HG03558 (cell line): ENCODE measurements around the gene NR1H2.
"Not testable (repeated sequence)": the region's sequence is repeated elsewhere in the genome, so short reads cannot be mapped to it uniquely, and the experiment has no call there.

Source experiments
- ATAC-seq: cut with Tn5 transposase; IDR thresholded peaks from one replicate; pipeline ENCODE4 v1.9.1; 2021; ENCODE audit warnings: moderate number of reproducible peaks; ENCODE audit not compliant: unreplicated experiment; ENCODE audit errors: extremely low read depth

Gene NR1H2

DNA sequence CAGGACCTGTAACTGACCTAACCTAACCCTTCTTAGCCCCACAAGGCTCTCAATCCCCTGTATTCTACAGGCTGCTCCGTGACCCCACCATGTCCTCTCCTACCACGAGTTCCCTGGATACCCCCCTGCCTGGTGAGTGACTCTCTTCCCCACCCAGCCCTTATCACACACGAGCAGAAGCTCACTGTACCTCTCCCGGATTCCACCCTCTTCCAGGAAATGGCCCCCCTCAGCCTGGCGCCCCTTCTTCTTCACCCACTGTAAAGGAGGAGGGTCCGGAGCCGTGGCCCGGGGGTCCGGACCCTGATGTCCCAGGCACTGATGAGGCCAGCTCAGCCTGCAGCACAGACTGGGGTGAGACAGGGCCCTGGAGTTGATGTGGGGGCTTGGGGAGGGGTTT, 1.3 kb downstream of the NR1H2 start:
- no peak for ATAC-seq

DNA sequence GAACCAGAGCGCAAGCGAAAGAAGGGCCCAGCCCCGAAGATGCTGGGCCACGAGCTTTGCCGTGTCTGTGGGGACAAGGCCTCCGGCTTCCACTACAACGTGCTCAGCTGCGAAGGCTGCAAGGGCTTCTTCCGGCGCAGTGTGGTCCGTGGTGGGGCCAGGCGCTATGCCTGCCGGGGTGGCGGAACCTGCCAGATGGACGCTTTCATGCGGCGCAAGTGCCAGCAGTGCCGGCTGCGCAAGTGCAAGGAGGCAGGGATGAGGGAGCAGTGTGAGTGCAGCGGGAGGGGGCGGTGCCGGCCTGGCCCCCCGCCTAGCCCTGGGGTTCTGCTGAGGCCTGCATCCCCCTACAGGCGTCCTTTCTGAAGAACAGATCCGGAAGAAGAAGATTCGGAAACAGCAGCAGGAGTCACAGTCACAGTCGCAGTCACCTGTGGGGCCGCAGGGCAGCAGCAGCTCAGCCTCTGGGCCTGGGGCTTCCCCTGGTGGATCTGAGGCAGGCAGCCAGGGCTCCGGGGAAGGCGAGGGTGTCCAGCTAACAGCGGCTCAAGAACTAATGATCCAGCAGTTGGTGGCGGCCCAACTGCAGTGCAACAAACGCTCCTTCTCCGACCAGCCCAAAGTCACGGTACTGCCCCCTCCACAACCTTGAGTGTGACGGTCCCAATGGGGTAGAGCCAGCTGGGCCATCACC, 2.1 kb downstream of the NR1H2 start:
- no peak for ATAC-seq

DNA sequence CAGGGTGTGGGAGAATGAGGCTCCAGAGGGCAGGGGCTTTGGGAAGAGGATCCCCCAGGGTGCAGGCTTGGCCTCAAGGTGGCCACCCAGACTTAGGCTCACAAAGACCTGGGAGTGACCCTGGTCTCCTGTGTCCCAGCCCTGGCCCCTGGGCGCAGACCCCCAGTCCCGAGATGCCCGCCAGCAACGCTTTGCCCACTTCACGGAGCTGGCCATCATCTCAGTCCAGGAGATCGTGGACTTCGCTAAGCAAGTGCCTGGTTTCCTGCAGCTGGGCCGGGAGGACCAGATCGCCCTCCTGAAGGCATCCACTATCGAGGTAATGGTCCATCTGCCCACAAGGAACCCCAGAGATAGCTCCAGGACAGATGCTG, 2.6 kb downstream of the NR1H2 start:
- ATAC-seq, result no peak

DNA sequence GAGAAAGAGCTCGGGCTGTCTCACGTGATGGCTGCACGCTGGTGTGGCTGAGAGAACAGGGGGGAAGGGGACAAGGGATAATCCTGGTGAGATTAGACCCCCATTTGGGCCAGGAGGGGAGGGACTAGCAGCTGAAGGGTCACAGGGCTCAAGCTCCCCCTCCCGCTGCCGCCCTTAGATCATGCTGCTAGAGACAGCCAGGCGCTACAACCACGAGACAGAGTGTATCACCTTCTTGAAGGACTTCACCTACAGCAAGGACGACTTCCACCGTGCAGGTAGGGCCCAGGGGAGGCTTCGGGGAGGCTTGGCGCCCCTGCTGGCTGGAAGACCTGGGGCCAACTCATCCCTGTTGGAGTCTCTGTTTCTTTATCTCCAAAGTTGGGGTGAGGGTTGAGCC, 3.3 kb downstream of the NR1H2 start:
- ATAC-seq, result no peak

DNA sequence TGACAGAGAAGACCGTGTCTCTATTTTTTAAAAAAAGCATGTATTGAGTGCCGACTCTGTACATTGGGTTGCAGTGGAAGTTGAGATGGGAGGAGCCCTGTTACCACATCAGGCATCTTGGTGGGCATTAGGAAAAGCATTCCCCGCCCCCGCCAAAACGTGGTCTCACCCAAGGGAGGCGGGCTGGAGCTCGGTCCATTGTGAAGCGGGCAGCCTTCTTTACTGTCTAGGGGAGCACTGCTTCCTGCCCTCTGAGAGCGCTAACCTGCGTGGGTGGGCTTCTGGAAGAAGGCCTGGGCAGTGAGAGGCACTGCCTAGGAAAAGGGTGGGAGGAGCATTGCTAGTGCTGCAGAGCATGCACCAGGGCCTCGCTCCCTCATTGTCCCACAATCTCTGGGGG, 3.9 kb downstream of the NR1H2 start:
- ATAC-seq, result no peak

DNA sequence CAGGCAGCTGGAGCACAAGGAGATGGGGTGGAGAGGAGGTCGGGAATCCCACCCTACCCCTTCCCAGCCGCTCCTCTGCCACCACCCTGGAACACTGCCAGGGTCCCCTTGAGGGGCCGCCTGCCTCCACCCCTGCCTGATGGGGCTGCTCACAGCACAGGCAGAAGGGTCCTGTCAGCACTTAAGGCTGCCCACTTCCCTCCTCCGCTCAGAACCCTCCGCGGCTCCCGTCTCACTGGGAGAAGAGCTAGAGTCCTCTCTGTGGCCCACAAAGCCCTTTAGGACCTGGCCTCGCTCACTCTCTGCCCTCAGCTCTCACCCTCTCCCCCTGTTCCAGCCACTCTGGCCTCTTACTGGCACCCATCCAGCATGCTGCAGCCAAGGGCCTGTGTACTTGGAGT, 4.5 kb downstream of the NR1H2 start:
- no peak for ATAC-seq

DNA sequence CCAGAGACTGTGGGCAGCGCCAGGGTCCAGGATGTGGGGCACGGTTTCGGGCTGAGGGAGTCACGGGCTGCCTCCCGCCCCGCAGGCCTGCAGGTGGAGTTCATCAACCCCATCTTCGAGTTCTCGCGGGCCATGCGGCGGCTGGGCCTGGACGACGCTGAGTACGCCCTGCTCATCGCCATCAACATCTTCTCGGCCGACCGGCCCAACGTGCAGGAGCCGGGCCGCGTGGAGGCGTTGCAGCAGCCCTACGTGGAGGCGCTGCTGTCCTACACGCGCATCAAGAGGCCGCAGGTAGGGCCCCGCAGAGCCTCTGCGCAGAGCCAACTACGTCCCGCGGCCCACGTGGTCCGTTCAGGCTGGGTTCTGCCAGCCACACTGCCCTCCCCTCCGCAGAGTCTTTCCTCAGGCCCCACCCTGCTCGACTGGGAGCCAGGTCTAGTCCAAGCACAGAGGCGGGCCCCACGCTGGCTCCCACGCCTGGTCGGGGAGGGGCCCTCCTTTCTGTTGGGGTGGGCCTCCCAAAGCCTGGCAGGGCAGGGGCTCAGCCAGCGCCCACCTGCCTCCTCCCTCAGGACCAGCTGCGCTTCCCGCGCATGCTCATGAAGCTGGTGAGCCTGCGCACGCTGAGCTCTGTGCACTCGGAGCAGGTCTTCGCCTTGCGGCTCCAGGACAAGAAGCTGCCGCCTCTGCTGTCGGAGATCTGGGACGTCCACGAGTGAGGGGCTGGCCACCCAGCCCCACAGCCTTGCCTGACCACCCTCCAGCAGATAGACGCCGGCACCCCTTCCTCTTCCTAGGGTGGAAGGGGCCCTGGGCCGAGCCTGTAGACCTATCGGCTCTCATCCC, 5.8 kb downstream of the NR1H2 start:
- no peak for ATAC-seq

DNA sequence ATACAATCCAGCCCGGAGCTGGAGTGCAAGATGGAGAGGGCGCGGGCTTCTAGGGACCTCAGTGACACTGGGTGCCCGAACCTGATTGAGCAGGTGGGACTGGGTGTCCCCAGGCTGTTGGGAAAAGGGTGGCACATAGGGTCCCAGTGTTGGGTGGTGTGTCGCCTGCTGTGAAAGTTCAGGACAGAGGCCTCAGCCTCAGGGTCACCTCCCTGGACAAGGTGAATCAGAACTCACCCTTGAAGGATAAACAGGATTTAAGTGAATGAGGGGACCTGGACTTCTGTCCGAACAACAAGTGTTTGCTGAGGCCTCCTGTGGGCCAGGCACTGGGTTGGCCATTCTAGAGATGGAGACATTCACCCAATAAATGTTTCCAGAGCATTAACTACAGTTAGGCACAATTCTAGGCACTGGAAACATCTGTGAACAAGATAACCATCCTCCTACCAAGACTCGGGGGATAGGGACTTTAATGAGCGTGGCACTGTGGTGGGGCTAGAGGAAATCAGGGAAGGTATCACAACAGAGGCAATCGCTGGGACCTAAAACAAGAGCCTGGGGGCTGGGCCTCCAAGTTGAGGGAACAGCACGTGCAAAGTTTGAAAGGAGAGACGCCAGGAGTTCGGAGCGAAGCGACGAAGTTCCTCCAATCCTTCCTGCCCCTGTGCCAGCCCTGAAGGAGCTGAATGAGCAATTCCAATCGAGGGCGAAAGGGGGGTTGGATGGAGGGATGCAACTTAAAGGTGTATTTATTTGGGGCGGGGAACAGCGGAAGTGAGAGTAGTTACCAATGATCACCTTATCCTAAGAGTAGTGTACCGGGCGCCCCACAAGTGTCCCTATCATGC, 7.0 kb downstream of the NR1H2 start:
- ATAC-seq, result no peak

DNA sequence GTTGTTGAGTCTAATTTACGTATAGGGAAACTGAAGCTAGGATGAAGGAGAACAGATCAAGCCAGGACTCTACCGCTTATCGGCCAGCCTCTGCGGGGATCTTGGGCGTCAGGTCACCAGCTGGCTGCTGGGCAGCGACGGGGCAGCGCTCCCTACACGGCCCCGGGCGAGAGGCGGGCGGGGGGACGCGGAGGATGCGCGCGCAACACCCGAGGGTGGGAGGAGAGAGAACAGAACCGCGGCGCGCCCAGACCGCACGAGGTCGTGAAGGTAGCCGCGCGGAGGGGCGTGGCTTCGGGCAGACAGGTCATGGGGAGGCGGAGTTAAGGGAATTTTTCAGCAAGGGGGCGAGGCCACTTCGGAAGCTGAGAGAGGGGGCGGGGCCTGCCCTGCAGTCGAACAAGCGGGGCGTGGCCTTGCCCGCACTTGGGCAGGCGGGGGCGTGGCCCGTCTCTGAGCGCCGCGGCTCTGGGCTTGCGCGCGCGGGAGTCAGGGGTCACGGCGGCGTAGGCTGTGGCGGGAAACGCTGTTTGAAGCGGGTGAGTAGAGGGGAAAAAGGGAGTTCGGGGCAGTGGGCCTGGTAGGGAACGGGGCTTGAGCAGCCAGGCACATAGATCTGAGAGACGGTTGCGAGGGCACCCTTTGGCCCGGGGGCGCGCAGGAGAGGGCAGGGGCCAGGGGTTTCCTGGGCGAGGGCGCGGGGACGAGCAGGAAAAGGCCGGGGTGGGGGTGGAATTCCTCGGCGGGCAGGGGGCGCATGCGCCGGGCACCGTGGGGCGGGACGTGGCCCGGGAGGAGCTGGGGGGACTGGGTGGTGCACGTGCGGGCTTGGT, 7.8 kb downstream of the NR1H2 start, which contains the start of gene POLD1:
Gene POLD1 (plus strand): TSS at position 496 of the 833 bp plus-strand sequence. CDS start 14,505 bp downstream, outside the sequence.
- ATAC-seq, result peak; percentile 65

DNA sequence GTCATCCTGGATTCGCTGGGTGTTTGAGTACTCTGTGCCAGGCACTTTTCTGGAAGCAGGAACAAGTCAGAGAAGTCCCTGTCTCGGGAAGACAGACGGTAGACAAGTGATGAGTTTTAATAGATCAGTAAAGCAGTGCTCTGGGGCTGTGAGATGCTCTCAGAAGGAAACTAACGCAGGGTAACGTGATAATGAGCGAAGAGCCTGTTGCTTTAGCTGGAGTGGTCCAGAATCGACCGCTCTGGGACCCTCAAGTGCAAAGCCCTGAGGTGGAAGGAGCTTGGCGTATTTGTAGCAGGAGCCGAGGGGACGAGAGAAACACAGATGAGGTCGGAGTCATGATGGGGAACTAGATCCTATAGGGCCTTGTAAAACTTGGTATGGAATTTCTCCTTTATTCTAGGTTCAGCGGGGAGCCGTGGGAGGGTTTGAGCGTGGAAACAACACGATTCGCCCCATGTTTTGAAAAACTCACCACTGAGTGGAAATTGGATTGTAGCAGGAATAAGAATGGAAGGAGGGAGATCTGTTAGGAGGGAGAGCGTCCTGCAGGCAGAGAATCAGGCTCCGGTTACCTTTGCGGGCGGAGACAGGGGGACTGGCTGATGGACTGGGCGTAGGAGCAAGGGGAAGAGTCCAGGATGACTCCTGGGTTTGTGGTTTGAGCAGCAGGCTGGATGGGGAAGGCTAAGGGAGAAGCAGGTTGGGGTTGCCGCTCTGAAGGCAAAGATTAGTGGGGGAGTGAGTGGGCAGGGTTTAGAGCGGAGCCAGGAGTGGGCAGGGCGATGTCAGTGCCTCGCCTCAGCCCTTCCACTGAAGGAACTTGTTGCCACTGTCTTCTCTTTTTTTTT, 8.7 kb downstream of the NR1H2 start:
- no peak for ATAC-seq

DNA sequence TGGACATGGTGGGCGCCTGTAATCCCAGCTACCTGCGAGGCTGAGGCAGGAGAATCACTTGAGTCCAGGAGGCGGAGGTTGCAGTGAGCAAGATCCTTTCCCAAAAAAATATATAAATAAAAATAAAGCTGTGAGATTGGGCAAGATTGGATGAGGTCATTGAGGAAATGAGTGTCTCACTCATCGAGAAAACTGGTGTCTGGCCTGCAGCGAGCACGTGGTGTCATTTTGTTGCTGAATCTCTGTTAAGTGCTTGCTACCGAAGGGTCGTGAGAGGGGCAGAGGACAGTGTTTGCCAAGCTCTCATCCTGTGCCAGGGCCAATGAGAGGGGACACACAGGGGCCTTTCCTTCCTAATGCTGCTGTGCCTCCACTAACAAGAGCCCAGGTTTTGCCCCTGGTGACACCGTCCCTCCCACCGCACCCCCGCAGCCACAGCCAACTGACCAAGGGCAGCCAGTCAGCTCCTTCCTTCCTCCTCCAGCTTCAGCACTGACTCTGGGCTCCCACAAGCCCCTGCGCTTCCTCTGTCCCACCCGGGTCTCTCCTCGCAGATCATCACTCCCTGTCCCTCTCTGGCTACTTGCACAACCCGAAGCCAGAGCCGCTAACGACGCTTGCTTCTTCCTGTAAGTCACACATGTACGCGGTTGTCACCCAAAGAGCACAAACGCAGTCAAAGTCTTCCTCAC, 11.1 kb downstream of the NR1H2 start:
- ATAC-seq, result no peak

DNA sequence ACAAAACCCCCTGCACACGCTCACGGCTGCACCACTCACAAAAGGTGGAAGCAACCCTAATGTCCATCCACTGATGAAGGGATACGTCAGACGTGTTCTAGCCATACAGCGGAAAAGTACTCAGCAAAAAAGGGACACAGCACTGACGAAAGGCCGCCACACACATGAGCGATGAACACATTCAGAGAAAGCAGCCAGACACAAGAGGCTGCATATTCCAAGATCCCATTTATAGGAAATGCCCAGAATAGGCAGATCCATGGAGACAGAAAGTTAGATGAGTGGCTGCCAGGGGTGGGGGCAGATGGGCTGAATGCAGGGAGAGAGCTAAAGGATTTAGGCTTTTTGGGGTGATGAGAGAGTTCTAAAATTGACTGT, 11.6 kb downstream of the NR1H2 start:
- no peak for ATAC-seq

DNA sequence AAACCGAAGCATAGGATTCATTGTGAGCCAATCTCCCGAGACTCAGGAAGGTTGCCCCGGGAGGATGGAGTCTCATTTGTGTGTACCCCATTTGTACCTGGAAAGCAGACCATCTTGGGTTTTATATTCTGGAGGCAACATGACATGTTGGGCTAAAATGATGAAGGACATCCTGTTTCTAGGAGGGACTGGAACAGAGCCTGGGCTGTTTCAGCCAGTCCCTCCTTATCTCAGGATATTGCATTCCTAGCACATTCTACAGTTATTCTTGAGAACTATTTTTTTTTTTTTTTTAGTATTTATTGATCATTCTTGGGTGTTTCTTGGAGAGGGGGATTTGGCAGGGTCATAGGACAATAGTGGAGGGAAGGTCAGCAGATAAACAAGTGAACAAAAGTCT, 14.0 kb downstream of the NR1H2 start:
- not testable (repeated sequence) for ATAC-seq

DNA sequence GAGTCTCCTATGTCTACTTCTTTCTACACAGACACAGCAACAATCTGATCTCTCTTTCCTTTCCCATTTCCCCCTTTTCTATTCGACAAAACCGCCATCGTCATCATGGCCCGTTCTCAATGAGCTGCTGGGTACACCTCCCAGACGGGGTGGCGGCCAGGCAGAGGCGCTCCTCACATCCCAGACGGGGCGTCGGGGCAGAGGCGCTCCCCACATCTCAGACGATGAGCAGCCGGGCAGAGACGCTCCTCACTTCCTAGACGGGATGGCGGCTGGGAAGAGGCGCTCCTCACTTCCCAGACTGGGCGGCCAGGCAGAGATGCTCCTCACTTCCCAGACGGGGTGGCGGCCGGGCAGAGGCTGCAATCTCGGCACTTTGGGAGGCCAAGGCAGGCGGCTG, 14.7 kb downstream of the NR1H2 start:
- ATAC-seq, result not testable (repeated sequence)

DNA sequence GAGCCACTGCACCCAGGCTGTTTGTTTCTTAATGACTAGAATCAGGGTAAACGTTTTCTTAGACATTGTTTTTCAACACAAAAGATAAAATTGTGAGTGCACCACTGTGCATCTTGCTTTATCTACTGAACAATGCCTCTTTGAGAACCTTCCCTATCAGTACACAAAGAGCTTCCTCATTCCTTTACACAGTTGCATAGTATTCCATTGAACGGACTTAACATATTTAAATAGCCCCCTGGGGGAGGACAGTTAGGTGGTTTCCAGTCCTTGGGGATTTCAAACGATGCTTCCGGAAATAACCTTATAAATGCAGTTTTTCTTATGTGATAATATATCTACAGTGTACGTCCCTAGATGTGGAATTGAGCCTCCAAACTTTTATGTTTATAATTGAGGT, 16.5 kb downstream of the NR1H2 start:
- no peak for ATAC-seq

DNA sequence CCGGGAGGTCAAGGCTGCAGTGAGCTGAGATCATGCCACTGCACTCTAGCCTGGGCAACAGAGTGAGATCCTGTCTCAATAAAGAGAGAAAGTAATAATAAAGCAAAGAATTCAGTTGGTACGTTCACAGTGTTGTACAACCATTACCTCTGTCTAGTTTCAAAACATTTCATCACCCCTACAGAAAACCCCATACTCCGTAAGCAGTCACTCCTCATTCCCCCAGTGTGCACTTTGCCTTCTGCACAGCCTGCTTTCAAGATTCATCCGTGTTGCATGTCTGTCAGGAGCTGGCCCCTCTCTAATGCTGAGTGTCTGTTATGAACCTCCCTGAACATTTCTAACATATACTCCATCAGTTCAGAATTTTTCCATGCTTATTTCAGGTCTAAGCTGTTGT, 17.3 kb downstream of the NR1H2 start:
- ATAC-seq, result no peak

DNA sequence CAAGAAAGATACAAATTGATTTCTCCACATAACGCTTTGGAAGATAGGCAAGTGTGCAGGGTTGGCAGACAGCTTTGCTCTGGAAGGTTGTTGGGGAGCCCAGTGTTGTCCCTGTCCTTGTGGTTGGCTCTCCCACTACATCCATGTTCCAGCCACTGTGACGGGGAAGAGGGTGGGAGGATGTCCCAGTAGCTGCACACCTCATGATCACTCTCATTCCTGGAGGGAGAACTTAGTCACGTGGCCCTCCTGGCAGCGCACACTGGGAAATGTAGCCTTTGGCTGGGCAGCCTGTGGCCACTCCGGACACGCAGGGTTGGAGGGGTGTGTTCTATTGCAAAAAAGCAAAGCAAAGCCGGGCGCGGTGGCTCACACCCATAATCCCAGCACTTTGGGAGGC, 17.8 kb downstream of the NR1H2 start:
- ATAC-seq, result no peak

DNA sequence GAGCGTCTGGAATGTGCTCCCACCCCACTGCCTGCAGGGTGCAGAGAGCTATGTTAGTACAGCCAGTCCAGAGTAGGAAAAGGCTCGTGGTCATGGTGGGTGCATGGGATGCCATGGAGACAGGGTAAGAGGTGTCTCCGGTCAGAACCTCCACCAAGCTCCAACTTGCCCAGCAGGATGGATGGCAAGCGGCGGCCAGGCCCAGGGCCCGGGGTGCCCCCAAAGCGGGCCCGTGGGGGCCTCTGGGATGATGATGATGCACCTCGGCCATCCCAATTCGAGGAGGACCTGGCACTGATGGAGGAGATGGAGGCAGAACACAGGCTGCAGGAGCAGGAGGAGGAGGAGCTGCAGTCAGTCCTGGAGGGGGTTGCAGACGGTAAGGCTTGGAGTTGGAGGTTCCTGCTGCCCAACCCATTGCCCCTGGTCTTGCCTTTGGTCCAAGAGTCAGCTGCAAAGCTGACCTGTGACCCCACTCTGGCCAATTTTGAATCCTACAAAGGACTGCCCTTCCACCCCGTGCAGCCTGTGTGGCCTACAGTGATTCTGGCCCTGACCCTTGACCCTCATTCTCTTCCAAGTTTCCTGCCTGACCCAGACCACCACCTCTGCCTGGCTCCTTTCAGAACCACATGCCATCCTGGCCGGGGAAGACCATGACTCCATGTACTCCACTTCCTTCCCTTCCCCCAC, 22.6 kb downstream of the NR1H2 start:
- ATAC-seq, result no peak
